GM21367 (cell line): Measurements from ENCODE around the gene PYCR2.

Source experiments
- ATAC-seq: cut with Tn5 transposase; IDR thresholded peaks from one replicate; pipeline ENCODE4 v1.9.1; 2021; ENCODE audit not compliant: unreplicated experiment

Gene PYCR2

DNA sequence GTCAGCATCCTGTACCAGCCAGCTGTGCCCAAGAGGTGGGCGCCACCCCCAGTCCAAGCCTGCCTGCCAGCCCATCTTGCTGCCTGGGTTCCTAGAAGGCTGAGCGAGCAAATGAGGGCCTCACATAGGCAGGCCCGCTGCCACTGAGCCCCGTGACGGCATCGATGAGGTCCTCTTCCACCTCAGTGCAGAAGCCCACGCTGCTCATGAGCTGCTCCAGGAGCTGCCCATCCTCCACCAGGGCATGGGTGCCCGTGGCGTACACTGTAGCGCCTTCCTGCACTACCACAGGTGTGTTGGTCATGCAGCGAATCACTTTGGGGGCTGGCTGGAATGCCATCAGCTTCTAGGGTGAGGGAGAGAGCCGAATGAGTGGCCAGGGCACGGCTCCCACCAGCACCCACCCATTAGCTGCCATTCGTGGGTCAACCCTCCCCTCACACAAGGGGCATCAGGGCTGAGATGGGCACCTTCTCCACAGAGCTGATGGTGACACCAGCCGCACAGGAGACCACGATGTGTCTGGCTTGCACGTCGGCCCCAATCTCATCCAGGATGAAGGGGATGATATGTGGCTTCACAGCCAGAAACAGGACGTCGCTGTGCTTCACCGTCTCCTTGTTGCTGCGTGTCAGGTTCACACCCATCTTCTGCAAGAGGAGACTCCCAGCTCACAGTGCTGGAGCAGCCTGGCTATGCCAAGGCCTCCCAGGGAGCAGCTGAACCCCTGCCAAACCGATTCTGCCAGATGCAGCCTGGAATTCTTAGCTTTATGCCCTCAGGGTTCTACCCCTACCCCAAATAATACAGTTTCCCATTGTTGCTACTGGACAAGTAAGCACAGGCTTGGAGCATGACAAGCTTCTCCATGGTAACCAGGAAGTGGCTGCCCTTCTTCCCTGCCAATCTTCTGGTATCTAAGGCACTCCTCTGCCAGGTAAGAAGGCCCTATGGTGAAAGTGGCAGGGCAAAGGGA lies 2.0 kb downstream of the PYCR2 start:
- no peak for ATAC-seq

DNA sequence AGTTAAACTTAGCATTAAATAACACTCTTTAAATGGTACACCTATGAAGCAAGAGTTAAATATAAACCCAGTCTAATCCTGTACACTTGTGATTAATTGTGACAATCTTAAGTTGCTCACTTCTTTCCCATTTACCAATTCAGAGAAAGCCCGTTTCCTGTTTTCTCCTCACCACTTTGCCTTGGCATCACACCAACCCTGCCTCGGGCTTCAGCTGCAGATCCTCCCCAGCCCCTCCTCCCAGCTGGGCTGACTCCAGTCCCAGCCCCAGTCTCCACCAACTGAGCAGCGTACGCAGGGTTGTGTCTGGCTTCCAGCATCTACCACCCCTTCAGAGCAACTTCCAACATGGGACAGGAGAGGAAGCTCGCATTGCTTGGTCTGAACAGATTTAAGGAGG lies 4.1 kb downstream of the PYCR2 start:
- ATAC-seq, result no peak

DNA sequence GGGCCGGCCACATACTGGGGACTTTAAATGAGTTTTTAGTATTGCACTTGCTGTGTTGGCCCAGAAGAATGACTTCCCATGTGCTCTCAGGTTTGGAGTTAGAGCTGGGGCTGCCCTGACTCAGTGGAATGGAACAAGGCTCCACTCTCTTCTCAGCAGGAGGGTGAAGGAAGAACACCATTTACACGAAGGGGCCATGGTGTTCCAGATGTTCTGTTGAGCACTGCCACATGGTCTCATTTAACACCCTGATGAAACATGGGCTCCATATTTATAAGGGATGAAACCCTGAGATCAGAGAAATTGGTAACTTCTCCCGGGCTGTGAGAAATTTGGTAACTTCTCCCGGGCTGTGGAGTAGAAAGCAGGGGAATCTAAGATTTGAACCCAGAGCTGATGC lies 5.8 kb downstream of the PYCR2 start:
- ATAC-seq, result no peak

DNA sequence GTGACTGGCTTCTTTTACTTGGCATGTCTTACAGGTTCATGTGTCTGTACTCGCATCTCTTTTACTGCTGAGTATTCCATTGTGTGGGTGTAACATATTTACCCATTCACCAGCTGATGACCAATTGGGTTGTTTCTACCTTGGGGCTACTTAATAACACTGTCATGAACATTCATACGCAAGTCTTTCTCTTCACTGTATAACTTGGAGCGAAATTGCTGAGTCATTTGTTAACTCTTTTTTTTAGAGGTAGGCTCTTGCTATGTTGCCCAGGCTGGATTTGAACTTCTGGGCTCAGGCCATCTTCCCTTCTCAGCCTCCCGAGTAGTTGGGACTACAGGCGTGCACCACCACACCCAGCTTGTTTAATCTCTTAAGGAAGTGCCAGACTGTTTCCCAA lies 6.5 kb downstream of the PYCR2 start:
- no peak for ATAC-seq

DNA sequence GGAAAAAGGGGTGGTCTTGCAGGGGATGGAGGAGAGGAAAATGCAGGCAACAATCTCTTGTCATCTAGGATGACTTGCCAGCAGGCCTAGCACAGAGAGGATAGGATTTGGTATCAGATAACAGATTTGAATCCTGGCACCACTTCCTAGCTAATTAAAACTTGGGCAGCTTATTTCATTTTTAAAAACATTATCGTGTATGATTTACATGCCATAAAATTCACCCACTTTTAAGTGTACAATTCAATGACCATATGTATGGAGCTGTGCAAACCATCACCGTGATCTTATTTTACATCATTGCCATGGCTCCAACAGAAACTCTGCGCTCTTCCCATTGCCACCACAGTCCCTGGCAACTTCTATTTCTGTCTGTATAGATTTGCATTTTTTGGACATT lies 6.9 kb downstream of the PYCR2 start:
- ATAC-seq, result no peak

DNA sequence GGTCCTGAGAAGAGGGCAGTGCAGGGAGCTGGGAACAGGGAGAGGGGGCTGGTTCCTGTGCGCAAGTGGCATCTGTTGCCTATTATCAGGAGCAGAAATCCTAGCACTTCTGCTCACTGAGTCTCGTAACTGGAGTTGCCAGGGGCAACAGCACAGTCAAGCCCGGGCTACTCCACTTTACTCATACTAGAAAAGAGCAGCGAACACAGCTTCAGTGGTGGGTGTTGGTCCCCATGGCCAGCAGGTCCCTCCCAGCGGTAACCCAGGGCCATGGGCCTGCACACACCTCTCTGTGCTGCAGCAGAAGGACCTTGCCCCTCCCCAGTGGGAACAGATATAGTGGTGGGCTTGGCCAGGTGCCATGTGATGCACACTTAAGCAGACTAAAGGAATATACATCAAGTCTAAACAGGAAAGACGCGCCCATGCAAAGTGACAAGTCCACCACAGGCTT lies 8.5 kb downstream of the PYCR2 start:
- no peak for ATAC-seq

DNA sequence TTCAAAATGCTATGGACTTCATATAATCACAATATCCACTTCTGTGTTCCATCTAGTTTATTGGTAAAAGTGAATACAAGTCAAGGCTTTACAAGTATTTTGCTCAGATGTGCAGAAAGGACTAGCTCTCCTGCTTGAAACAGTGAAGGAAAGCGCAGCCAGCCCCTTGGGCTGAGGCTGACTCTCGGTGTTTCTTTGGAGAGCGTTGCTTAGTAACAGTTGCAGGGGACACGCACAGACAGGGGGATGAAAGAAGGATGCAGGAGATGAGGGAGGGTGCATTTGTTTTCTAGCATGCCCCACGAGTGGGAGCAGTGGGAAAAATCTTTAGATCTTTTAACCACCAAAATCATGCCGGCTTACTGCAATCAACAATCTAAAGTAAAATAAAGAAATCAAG lies 9.1 kb downstream of the PYCR2 start:
- no peak for ATAC-seq

DNA sequence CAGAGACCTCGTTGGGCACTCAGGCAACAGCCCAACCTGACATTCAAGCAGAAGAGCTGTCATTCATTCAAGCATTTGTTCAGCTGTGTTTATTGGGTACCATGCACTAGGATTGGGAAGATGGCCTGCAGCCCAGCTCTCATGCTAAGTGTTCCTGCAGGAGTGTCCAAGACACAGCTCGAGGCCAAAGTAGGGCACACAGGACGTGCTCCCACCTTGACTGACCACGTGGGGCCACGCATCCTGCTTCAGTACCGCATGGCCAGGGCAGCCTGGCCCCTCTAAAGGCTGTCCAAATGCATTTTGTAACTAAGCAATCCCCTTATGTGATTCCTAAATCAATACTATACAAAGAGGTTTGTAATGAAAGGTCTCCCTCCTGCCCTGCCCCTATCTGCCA lies 9.7 kb downstream of the PYCR2 start:
- ATAC-seq, result no peak

DNA sequence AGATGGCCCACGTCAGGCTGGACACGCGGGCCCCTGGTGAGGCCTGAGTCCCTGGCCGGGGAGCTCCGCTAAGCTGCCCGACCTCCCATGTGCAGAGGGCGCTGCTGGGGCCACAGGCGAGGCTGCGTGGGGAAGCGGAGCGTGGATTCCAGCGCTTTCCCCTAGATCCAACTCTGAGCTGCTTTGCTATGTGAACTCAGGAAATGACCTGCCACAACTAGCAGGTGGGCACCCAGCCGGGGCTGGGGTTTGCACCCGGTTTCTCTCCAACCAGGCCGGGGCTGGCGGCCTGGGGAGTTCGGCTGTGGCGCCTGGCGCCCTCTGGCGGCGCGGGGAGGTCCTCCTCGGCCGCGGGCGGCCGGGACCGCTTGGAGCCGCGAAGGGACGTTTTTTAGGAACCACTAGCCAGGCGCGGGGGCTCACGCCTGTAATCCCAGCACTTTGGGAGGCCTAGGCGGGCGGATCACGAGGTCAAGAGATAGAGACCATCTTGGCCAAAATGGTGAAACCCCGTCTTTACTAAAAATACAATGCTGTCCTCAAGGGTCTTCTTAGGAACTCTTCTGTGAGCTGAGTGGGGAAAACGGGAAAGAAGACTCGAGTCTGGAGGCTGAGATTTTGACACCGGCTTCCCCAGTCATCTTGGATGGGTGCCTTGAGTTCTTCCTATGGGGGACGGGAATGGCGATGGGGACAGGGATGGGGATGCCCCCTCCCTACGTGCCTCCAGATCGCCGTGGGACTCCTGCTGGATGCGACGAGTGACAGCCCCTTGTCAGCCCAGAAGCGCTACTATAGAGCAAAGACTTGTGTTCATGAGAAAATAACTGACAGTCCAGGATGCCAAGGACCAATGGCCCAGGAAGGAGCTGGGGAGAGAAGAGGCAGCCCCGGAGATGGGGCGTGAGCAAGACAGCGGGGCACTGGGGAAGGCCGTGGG lies 12.6 kb downstream of the PYCR2 start:
- ATAC-seq, result no peak

DNA sequence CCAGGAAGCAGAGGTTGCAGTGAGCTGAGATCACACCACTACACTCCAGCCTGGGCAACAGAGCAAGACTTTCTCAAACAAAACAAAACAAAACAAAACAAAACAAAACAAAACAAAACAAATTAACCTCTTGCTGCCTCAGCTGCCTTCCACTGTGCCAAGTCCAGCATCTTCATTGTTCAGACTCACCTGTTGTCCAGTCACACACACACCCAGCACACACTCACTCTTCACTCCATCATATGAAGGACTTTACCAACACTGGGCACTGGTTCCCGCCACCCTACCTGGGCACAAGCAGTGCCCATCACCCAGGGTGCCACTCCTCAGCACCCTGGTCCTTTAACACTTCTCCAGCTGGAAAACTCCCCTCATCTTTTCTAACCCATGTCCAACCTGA lies 14.6 kb downstream of the PYCR2 start:
- ATAC-seq, result no peak

DNA sequence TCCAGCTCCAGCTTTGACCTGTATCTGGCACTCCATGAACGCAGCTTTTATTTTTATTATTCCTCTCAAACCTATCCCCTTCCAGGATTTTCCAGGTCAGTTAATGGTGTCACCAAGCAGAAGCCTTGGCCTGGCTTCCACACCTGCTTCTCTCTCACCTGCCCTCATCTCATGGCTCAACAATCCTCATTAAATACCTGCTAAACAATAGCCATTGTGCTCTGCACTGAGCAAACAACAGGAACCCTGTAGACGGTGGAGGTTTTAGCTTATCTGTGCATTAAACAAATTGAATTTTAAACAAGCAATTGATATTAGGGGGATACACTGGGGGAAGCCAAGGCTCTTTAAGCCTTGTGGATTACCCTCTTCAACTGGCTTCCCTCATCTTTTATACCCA lies 15.3 kb downstream of the PYCR2 start:
- ATAC-seq, result no peak

DNA sequence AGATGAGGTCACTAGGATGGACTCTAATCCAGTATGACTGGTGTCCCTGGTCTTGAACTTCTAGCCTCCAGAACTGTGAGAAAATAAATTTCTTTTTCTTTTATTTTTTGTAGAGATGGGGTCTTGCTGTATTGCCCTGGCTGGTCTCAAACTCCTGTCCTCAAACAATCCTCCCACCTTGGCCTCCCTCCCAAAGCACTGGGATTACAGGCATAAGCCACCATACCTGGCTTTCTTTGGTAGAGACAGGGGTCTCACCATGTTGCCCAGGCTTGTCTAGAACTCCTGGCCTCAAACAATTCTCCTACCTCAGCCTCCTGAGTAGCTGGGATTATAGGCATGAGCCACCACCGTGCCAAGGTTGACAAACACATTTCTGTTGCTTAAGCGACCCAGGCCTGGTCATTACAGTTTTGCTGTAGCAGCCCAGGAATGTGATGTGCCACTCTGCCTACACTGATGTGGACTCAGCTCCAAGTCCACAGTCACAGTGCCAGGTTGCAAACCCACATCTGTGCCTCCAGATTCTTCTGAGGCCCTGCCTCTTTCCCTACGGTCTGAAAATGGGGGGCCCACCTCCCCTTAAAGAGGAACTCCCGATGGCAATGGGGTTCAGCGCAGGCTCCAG lies 15.9 kb downstream of the PYCR2 start:
- ATAC-seq, result no peak

DNA sequence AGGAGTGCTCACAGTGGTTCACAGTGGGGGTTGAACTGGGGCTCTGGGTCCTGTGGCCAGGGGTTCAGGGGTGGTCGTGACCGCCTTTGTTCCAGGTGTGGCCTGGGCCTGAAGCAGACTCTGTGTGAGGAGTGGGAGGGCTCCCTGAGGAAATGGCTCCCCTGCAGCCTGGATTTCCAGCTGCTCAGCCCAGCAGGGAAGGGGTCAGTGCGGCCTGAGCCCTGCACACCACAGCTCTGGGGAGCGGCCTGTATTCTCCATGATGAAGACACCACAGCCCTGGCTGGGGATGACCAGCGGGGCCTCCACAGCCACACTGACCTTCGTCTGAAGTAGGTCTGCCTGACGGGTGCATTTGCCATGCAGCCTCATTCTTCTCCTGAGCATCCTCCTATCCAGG lies 16.7 kb downstream of the PYCR2 start:
- no peak for ATAC-seq

DNA sequence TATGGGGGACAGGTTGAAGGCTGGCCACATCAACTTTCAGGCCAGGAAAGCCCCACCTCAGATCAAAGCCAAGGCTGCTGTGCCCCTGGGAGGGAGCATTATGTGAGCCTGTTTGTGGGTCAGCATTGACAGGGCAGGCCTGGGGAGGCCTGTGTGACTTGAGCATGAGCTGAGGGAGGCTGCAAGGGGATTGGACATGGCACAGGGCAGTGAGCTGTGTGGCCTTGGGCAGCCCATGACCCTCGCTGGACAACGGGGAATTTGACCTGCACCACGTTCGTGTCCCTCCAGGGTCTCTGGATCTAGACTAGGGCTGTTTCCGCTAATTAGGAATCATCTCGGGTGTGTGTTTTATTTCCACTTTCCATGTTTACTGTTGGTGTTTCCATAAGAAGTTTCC lies 17.6 kb downstream of the PYCR2 start:
- no peak for ATAC-seq

DNA sequence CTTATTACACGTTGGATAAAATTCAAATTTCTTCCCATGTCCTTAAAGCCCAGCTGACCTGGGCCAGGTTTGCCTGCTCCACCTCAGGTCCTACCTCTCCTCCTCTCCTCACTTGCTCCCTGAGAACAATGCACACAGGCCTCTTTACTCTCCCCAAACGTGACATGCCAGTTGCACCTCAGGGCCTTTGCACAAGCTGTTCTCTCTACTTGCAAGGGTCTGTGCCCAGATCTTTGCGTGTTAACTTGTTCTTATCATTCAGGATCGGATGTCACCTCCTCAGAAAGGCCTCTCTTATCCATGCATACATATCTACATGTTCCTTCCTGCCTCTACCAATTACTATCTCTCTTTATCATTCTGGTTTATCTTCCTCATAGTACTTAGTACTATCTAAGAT lies 20.4 kb downstream of the PYCR2 start:
- ATAC-seq, result no peak

DNA sequence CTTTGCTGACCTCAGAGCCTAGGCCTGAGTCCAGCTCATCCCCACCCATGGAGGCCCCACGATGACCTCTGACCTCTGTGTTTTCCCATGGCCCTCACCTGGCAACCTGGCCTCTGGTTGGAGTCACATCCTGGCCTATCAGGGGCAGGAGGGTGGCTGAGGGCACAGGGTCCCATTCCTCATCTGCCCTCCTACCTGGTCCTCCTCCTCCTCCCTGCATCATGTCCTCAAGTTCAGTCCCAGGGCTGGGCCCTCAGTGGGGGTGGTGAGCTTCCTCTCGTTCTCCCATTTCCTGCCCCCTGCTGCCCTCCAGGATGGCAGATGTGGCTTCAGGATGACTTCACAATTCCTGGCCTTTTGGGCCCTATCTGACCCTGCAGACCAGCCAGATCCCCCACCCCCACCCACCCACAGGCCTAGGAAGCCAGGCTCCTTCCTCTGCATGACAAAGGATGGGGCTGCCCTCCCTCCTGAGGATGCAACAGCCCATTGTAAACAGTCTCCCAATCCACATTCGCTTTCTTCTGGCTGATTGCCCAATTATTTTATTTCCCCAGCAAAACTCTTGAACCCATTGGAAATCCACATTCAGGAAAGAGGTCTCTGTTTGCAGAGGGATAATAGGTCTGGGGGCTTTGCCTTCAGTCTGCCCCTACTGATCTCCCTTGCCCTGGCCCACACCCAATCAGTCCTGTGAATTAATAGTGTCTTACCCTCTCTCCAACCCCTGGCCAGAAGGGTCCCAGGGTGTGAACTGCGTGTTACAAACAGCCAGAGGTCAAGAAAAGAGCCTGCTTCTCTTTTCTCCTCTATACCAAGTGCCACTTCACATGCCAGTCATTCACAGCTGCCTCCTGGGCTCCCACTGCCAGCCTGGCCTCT lies 24.8 kb downstream of the PYCR2 start:
- ATAC-seq, result no peak

DNA sequence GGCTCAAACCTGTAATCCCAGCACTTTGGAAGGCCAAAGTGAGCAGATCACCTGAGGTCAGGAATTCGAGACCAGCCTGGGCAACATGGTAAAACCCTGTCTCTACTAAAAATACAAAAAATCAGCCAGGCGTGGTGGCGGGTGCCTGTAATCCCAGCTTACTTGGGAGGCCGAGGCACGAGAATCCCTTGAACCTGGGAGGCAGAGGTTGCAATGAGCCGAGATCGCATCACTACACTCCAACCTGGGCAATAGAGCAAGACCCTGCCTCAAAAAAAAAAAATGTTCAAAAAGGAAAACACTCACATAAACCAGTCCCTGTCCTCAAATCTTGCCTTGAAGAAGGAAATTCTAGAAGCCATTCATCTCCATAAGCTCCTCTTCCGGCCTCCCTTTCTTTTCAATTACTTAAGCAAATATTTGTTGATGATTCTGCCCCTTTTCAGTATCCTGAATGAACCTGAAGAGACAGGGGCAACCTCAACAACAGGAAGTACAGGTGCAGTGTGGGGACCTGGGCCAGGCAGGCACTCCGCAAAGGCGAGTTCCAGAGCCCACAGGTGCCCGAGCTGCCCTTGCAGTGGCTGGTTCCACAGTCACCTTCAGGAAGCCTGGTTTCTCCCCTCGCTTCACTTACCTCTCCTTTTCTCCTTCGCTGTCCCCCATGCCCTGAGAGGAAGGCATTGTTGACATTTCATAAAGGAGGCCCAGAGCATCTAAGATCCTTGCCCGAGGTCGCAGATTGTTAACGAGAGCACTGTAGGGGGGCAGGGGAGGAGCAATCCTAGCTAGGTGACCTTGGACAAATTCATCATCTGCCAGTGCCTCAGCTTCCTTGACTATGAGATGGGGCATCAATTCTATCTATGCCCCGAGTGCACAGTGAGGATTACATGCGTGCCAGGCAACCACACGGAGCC lies 26.2 kb downstream of the PYCR2 start:
- no peak for ATAC-seq

DNA sequence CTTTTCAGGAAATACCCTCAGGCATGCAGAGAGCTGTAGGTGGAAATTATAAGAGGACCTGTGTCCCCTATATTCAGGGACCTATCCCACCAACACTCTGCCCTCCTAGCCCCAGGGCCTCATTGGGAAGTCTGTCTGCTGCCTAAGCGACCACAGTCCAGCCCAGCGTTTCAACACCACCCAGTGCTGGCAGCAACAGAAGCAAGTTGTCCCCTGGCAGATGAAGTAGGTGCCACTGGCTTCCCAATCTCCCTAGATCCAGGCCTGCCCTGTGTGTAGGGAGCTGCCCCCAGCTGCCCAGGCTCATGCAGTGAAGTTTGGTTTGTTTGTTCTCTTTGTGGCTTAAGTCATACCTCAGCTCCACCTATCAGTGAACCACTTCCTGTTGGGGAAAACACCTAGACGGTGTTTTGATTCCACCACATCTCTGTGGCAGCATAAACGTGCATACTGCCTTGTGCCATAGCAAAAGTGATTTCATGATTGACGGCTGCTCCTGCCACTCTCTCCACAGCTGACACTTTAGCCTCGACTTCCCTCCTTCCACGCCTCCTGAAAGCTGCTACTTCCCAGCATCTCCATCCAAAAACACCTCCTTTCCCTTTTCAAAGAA lies 27.0 kb downstream of the PYCR2 start:
- peak; percentile 100 for ATAC-seq

DNA sequence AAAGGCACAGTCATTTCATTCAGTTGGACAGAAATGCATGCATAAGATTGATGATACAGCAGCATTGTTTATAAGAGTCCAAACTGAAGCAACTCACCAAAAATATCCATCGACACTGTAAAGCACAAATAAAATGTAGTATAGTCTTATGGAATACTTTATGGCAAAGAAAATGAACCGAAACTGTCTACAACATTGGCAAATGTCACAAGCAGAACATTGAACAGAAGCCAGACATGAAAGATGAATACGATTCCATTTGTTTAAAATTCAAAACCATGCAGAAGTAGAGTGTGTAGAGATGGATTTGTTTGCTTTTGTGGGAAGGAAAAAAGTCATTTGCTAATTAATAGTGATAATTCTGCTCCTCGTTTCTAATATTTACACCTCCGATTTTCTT lies 27.6 kb downstream of the PYCR2 start:
- no peak for ATAC-seq
